WI38 (cell line): ENCODE data around the gene GNA15.

ENCODE experiments used
- H3K4me3 ChIP-seq: 2 replicates; pipeline ENCODE4 v1.5.1; 2011; ENCODE audit warnings: low read depth, mild to moderate bottlenecking, control low read depth, low read length
- TF ChIP-seq, protein P1 (sequence below): IDR thresholded peaks from 2 replicates; pipeline ENCODE4 v1.5.1; 2012; ENCODE audit warnings: low read depth, mild to moderate bottlenecking, control low read depth, low read length

Gene GNA15

DNA sequence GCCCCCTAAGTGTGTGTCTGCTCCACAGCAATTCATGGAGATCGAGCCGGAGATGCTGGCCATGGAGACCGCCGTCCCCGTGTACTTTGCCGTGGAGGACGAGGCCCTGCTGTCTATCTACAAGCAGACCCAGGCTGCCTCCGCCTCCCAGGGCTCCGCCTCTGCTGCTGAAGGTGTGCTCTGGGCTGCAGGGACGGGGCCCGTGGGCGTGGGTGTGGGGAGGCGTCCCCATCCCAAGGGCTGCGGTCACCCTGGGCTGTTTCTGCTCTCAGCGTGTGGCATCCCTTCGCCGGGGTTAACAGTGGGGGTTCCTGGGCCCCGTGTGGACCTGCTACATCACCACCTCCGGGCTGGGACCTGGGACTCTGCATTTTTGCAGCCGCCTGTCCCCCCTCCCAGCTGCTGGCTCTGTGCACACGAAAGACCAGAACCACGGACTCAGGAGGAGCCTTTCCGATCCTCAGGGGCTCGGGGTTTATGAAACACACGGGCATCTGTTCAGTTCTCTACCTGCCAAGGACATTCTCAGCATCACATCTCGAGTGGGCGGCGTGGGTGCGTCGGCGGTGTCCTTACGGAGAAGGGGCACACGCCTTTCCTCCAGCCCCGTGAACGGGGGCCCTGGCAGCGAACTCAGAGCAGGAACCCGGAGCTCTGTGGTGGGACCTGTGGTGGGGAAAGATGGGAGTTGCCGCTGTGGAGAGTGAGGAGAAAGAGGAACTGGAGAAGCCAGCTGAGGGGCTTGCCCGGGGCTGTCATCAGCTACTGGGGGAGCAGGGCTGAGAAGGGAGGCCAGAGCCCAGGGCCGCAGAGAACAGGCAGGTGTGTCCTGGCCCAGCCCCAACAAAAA, 57.6 kb downstream of the GNA15 start:
- TF ChIP-seq, protein P1, sequence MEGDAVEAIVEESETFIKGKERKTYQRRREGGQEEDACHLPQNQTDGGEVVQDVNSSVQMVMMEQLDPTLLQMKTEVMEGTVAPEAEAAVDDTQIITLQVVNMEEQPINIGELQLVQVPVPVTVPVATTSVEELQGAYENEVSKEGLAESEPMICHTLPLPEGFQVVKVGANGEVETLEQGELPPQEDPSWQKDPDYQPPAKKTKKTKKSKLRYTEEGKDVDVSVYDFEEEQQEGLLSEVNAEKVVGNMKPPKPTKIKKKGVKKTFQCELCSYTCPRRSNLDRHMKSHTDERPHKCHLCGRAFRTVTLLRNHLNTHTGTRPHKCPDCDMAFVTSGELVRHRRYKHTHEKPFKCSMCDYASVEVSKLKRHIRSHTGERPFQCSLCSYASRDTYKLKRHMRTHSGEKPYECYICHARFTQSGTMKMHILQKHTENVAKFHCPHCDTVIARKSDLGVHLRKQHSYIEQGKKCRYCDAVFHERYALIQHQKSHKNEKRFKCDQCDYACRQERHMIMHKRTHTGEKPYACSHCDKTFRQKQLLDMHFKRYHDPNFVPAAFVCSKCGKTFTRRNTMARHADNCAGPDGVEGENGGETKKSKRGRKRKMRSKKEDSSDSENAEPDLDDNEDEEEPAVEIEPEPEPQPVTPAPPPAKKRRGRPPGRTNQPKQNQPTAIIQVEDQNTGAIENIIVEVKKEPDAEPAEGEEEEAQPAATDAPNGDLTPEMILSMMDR: no peak
- no peak overlapping the region for H3K4me3 ChIP-seq

DNA sequence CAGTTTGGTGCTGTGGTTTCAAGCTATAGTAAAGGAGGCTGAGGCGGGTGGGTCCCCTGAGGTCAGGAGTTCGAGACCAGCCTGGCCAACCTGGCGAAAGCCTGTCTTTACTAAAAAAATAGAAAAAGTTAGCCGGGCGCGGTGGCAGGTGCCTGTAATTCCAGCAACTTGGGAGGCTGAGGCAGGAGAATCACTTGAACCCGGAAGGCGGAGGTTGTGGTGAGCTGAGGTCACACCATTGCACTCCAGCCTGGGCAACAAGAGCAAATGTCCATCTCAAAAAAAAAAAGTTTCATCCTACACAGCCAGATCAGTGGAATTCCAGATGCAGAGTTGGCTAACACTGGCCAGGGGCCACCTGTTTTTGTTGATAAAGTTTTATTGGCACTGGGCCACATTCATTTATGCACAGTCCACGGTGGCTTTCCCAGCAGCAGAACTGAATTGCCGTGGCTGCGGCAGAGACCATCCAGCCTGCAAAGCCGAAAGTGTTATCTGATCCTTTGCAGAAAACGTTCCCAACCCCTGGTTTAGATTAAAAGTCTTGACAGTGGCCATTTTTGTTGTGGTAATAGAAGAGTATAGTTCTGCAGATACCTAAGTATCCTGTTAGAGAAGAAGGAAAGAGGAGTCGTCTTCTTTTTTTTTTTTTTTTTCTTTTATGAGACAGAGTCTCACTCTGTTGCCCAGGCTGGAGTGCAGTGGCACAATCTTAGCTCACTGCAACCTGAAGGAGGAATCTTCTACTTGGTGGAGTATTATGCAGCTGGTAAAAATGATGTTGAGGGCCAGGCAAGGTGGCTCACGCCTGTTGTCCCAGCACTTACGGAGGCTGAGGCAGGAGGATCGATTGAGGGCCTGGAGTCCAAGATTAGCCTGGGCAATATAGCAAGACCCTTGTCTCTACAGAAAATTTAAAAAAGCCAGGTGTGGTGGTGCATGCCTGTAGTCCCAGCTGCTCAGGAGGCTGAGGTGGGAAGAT, 58.6 kb downstream of the GNA15 start:
- TF ChIP-seq, protein P1: no peak
- no peak overlapping the region for H3K4me3 ChIP-seq

DNA sequence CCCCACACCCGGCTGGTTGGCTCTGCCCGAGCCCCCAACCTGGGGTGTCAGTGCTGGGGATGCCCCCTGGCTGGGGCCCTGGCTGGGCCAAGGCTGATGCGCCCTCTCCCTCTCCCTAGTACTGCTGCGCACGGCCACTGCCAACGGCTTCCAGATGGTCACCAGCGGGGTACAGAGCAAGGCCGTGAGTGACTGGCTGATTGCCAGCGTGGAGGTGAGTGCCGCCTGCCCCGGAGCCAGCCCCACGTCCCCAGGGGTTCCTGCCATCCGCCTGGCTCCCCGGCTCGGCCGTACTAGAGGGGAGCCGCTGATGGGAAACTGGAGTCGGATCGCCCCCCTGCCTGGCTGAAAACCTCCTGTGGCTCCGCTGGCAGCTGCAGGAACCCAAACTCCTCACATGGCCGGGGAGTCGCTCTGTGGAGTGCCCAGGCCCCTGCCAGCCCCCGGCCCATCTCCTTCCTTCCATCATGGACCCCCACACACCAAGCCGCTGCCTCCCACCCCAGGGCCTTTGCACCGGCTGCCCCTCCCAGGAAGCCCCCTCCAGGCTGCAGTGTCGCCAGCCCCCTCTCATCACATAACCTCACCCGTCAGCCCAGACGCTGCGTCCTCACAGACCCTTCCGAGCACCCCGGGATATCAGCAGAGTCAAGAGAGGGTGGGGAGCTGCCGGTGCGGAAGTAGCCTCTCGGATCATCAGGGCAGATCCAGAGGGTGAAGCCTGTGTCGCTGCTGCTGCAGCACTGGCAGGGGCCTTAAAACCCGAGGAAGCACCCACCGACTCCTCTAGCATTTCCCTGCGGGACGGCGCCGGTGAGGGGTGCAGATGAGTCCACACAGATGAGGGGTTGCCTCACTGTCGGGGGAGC, 60.5 kb downstream of the GNA15 start:
- H3K4me3 ChIP-seq: no peak overlapping the region
- TF ChIP-seq, protein P1: no peak

DNA sequence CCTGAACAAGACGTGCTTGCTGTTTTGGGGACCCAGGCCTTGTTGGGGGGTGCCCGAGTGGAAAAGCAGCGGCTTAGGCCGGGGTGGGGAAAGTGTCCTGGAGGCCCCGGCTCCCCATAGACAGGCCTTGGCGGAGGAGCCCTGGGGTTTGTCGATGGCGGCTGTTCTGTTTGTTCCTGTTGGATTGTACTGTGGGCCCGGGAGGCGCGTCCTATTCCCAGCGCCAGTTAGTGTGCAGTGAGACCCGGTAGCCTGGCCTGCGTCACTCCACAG, 61.0 kb downstream of the GNA15 start:
- TF ChIP-seq, protein P1: no peak
- no peak overlapping the region for H3K4me3 ChIP-seq

DNA sequence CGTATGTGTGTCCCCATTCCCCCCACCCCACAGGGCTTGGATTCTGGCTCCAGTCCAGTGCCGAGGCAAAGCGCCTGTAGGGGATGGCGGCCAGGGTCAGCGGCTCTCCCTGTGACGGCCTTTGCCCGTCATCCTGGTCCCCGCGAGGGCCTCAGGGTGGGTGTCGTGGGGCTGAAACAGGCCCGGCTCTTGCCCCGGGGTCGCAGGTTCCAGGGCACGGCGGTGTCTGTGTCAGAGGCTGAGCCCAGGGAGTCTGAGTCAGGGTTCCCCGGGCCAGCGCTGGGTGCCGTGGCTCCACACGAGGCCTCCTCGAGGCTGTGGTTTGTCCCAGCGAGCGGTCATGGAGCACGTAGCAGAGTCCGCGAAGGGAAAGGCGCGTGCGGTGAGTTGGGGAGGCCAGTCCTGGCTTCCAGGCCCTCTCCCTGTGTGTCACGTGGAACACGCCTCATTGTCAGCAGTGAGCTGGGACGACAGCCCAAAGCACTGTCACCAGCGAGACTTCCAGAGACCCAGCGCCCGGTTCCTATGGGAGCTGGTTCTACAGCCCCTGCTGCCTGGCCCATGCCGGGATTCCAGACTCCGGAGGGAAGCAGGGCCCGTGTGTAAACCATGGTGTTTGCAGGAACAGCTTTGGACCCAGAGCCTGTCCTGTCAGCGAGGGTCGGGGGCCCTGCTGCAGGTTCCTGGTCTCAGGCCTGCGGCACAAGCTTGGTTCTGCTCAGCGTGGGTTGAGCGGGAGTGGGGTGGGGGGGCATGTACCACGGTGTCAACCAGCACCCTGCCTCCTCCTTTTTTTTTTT, 63.3 kb downstream of the GNA15 start:
- TF ChIP-seq, protein P1: no peak
- no peak overlapping the region for H3K4me3 ChIP-seq

DNA sequence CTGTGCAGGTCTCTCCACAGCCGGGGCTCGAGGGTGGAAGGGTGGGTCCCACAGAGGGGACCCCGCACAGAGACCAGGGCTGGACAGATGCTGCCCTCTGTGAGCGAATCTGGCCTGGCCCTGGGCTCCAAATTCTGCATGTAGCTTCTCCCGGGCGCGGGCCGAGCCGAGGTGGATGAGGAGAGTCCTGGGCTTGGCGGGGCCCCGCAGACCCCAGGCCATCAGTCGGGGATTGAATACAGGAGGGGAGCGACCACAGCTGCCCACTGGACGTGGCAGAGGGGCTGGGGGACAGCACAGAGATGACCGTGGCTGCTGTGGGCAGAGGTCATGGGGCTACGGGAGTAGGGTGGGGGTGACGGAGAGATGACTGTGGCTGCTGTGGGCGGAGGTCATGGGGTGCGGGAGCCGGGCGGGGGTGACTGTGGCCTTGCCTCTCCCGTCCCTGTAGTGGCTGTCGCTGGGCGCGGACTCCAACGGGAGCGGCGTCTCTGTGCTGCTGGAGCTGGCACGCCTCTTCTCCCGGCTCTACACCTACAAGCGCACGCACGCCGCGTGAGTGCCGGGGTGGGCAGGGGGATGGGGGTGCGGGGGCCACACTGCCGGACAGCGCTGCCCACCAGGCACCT, 65.4 kb downstream of the GNA15 start:
- no peak overlapping the region for H3K4me3 ChIP-seq
- TF ChIP-seq, protein P1: no peak
